Fibroblast of the aortic adventitia (primary cell): ENCODE data around the gene FAM174A. TPM values are rescaled to one million over a fixed set of nuclear protein-coding genes. Genes with fewer than 3 reads are reported as not detected.

Source experiments
- DNase-seq: peaks from one replicate; pipeline ENCODE4 v3.0.0-alpha.2; 2010; ENCODE audit warnings: low read depth
- H3K4me3 ChIP-seq: 2 replicates; pipeline ENCODE4 v1.5.1; 2011; ENCODE audit warnings: low read depth, mild to moderate bottlenecking, control low read depth, low read length, moderate library complexity
- CTCF ChIP-seq: IDR thresholded peaks from 2 replicates; pipeline ENCODE4 v1.5.1; 2011; ENCODE audit warnings: mild to moderate bottlenecking, low read length, control low read depth, inconsistent platforms; ENCODE audit not compliant: insufficient read depth
- total RNA-seq: library from RNA; depleted of rRNA; stranded (reverse); fragments of >200 nt; gene quantifications from 2 replicates; pipeline ENCODE4 v1.2.3, GENCODE V29; 2012; ENCODE audit warnings: low replicate concordance

Gene FAM174A
- total RNA-seq, 1 donor = 9.7 TPM

DNA sequence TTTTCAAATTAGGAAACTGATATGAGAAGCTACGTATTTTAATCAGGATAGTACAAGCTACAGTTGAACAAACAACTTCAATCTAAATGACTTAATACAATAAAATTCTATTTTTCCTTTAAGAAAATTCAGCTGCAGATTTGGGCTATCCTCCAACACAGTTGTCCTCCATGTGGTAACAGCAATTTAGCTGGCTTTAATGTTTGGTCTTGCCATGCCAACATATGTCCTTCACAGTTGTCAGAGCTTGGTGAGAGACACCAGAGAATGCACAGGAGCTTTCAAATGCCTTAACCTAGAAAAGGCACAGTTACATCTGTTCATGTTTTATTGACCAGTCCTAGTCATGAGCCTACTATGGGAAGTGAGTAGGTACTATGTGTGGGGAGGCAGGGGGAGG lies 10.8 kb downstream of the FAM174A start:
- DNase-seq = no peak
- no peak for TF ChIP-seq CTCF
- H3K4me3 ChIP-seq = no peak overlapping the region

DNA sequence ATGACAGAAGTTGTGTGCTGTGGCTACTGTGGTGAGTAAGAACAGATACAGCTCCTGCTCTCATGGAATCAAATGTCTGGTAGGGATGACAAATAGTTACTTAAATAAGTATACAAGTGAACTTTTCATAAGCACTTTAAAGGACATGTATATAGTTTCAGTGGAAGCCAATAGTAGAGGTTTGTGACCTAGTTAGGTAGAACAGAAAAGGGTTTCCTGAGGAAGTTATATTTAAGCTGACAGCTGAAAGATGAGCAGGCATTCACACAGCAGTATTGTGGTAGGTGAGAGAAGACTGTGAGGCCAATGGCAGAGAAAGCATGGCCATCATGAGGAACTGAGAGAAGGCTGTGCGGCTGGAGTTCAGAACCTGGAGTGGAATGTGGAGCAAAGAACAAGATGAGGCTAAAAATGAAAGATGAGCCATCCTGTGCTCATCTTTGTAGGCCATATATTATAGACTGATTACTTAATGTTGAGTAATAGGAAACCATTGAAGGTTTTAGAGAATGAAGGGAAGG lies 15.4 kb downstream of the FAM174A start:
- no peak for TF ChIP-seq CTCF
- DNase-seq = no peak

DNA sequence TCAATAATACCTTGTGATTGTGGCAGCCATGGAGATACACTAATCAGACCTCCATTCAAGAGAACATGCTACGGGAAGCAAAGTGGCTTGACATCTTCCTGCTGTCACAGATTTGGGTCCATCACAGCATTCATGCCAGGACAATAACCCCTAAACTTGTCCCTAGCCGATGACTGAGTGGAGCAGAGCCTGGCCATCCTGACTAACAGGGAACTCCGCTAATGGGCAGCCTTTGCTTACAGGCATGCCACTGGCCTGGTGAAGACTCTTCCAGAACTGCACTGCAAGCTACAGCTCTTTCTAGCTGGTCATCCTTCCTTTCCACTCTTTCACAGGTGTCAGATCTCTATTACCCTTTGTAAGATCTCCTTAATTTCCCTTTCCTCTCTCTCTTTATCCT lies 16.0 kb downstream of the FAM174A start:
- DNase-seq = no peak
- TF ChIP-seq CTCF = no peak

More for the DNA sequence above, 15.4 kb downstream of the FAM174A start:
- H3K4me3 ChIP-seq = no peak overlapping the region

GRCh38 chr5:100553209-100553608 lies 18.0 kb downstream of the FAM174A start:
- no peak for TF ChIP-seq CTCF
- H3K4me3 ChIP-seq = no peak overlapping the region
- DNase-seq = no peak

More for the DNA sequence above, 16.0 kb downstream of the FAM174A start:
- H3K4me3 ChIP-seq = no peak overlapping the region

DNA sequence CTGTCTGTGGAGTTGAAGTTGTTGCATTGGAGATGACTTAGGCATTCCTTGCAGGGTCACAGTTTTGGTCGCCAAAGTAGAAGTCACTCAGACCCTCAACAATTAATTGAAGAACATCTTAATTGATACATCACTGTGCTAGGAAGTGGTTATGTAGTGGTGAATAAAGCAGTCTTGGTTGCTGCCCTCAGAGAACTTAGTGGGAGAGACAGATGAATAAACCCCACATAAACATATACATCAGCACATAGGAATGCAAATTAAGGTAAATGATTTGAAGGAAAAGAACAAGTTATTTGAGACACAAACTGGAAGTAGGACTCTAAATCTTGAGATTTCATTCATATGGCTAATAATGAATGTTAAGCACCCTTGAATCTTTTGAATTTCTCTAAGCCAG lies 25.7 kb downstream of the FAM174A start:
- H3K4me3 ChIP-seq = no peak overlapping the region
- TF ChIP-seq CTCF = no peak
- no peak for DNase-seq

DNA sequence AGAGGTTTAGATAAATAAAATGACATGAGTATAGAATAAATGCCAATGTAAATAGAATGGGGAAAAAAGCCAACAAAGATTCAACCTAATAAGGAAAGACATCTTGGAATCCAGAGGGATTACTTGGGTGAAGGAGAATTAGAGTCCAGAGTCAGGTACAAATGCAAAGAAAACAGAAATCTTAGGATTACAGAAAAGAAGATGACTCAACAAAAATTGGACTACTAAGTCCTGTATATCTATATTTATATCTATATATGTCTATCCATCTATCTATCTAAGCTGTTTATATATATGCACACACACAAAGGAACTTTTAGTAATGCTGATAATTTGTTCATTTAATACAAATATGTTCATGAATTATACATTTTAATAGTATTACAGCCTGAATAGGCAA lies 27.6 kb downstream of the FAM174A start:
- DNase-seq = no peak
- TF ChIP-seq CTCF = no peak
- no peak overlapping the region for H3K4me3 ChIP-seq
